Measurements from ENCODE around the gene TP53BP2.
"Not testable (repeated sequence)": the region's sequence is repeated elsewhere in the genome, so short reads cannot be mapped to it uniquely, and the experiment has no call there.

TP53BP2 gene

GRCh38 chr1:223738465-223739365 is 107.0 kb downstream of the TP53BP2 start:
- no peak for DNase-seq

- DNase-seq = no peak
Observed at GRCh38 chr1:223737342-223737741, 108.4 kb downstream of the TP53BP2 start.

GRCh38 chr1:223736638-223737037 is 109.1 kb downstream of the TP53BP2 start:
- not testable (repeated sequence) for DNase-seq

- DNase-seq = no peak
Observed at GRCh38 chr1:223733898-223734852, 111.6 kb downstream of the TP53BP2 start.

GRCh38 chr1:223732993-223733798 is 112.6 kb downstream of the TP53BP2 start:
- DNase-seq = no peak

- DNase-seq = no peak
Observed at GRCh38 chr1:223731133-223731770, 114.5 kb downstream of the TP53BP2 start.

GRCh38 chr1:223730479-223731132 is 115.1 kb downstream of the TP53BP2 start:
- no peak for DNase-seq

GRCh38 chr1:223729906-223730305 is 115.8 kb downstream of the TP53BP2 start:
- DNase-seq = no peak

Data from KG1 (cell line).